GM23338 (cell line): ENCODE results near the gene P2RX4. TPM values are rescaled to one million over a fixed set of nuclear protein-coding genes. Genes with fewer than 3 reads are reported as not detected.
"Not testable (repeated sequence)": the region's sequence is repeated elsewhere in the genome, so short reads cannot be mapped to it uniquely, and the experiment has no call there.

ENCODE experiments used
- ATAC-seq: fragments of 200-7000 bp; cut with Tn5 transposase; 3 replicates; pipeline ENCODE4 v1.9.1; 2020
- DNase-seq: peaks from one replicate; pipeline ENCODE4 v3.0.0-alpha.2; 2015; ENCODE audit warnings: low spot score
- H2AFZ ChIP-seq: fragments of 200-600 bp; sonication (generic); 2 replicates; pipeline ENCODE4 v1.8.0; 2016; ENCODE audit warnings: antibody characterized with exemption, mild to moderate bottlenecking, moderate library complexity
- H3F3A ChIP-seq: fragments of 200-600 bp; sonication (generic); replicated peaks from 2 replicates; pipeline ENCODE4 v1.8.0; 2017; ENCODE audit warnings: antibody characterized with exemption, mixed run types, low read depth
- H3K27ac ChIP-seq: fragments of 200-600 bp; sonication (generic); 2 replicates; pipeline ENCODE4 v1.6.1; 2016; ENCODE audit warnings: low read depth
- H3K27me3 ChIP-seq: fragments of 200-600 bp; sonication (generic); 2 replicates; pipeline ENCODE4 v1.8.0; 2016; ENCODE audit warnings: mild to moderate bottlenecking, mixed run types, moderate library complexity; ENCODE audit not compliant: insufficient read depth
- H3K36me3 ChIP-seq: fragments of 200-600 bp; sonication (generic); 2 replicates; pipeline ENCODE4 v1.8.0; 2016; ENCODE audit warnings: mild to moderate bottlenecking; ENCODE audit not compliant: insufficient read depth
- H3K4me1 ChIP-seq: fragments of 200-600 bp; sonication (generic); 2 replicates; pipeline ENCODE4 v1.8.0; 2016; ENCODE audit warnings: mild to moderate bottlenecking, moderate library complexity; ENCODE audit not compliant: insufficient read depth
- H3K4me2 ChIP-seq: fragments of 200-600 bp; sonication (generic); 2 replicates; pipeline ENCODE4 v1.7.1; 2017; ENCODE audit warnings: mixed run types
- H3K4me3 ChIP-seq: fragments of 200-600 bp; sonication (generic); 2 replicates; pipeline ENCODE4 v1.6.1; 2016; ENCODE audit warnings: mixed run types
- H3K79me2 ChIP-seq: fragments of 200-600 bp; sonication (generic); replicated peaks from 2 replicates; pipeline ENCODE4 v1.8.0; 2017; ENCODE audit warnings: mild to moderate bottlenecking; ENCODE audit not compliant: insufficient read depth
- H3K9me2 ChIP-seq: fragments of 200-600 bp; sonication (generic); 2 replicates; pipeline ENCODE4 v1.8.0; 2017; ENCODE audit not compliant: insufficient read depth
- H4K20me1 ChIP-seq: fragments of 200-600 bp; sonication (generic); replicated peaks from 2 replicates; pipeline ENCODE4 v1.8.0; 2017; ENCODE audit warnings: mild to moderate bottlenecking; ENCODE audit not compliant: insufficient read depth
- H3K27ac Mint-ChIP-seq: 2 replicates; pipeline ENCODE4 v1.8.0; 2020; ENCODE audit warnings: inconsistent platforms, mild to moderate bottlenecking, moderate library complexity, mixed read lengths
- H3K27me3 Mint-ChIP-seq: 3 replicates; pipeline ENCODE4 v1.8.0; 2022; ENCODE audit warnings: low read depth, mild to moderate bottlenecking, moderate library complexity, mixed read lengths, inconsistent platforms; ENCODE audit not compliant: insufficient read depth, poor library complexity
- H3K36me3 Mint-ChIP-seq: 3 replicates; pipeline ENCODE4 v1.8.0; 2021; ENCODE audit warnings: low read depth, mild to moderate bottlenecking, inconsistent platforms, moderate library complexity, mixed read lengths
- H3K4me1 Mint-ChIP-seq: 3 replicates; pipeline ENCODE4 v1.8.0; 2020; ENCODE audit warnings: mild to moderate bottlenecking, inconsistent platforms, mixed read lengths
- H3K4me3 Mint-ChIP-seq: 3 replicates; pipeline ENCODE4 v1.8.0; 2021; ENCODE audit warnings: moderate library complexity, mild to moderate bottlenecking, inconsistent platforms, mixed read lengths
- H3K9me3 Mint-ChIP-seq: 3 replicates; pipeline ENCODE4 v1.8.0; 2020; ENCODE audit warnings: moderate library complexity, mild to moderate bottlenecking, inconsistent platforms, mixed read lengths
- CTCF ChIP-seq, 2 experiments: fragments of 200-600 bp in 1 of 2; sonication (generic) in 1 of 2; conservative IDR thresholded peaks; 2 replicates each; pipeline versions ENCODE4 v1.5.1 to v1.6.1; 2016 to 2017; ENCODE audit warnings: antibody characterized with exemption in 2 of 2, low read depth in 2 of 2, mild to moderate bottlenecking in 2 of 2, moderate library complexity in 1 of 2
- ETS1 ChIP-seq: IDR thresholded peaks from 2 replicates; pipeline ENCODE4 v1.6.1; 2016; ENCODE audit warnings: antibody characterized with exemption
- EZH2 ChIP-seq: fragments of 200-600 bp; sonication (generic); IDR thresholded peaks from one replicate; pipeline ENCODE4 v1.8.0; 2017; ENCODE audit warnings: antibody characterized with exemption, mild to moderate bottlenecking, low read depth; ENCODE audit not compliant: unreplicated experiment
- EZH2phosphoT487 ChIP-seq: fragments of 200-600 bp; sonication (generic); IDR thresholded peaks from one replicate; pipeline ENCODE4 v1.8.1; 2018; ENCODE audit warnings: antibody characterized with exemption; ENCODE audit not compliant: unreplicated experiment
- JUNB ChIP-seq: IDR thresholded peaks from one replicate; pipeline ENCODE4 v1.6.1; 2016; ENCODE audit warnings: antibody characterized with exemption; ENCODE audit not compliant: unreplicated experiment
- POLR2AphosphoS5 ChIP-seq: IDR thresholded peaks from 2 replicates; pipeline ENCODE4 v1.6.1; 2016; ENCODE audit warnings: antibody characterized with exemption, low read depth
- STAT1 ChIP-seq: IDR thresholded peaks from one replicate; pipeline ENCODE4 v1.6.1; 2016; ENCODE audit warnings: antibody characterized with exemption; ENCODE audit not compliant: unreplicated experiment
- ZNF114 ChIP-seq: fragments of 250-450 bp; sonication (Bioruptor Pico); IDR thresholded peaks from 2 replicates; pipeline ENCODE4 v1.5.0; 2020; ENCODE audit warnings: mild to moderate bottlenecking, moderate library complexity
- ZNF462 ChIP-seq: fragments of 250-450 bp; sonication (Bioruptor Pico); IDR thresholded peaks from 2 replicates; pipeline ENCODE4 v1.5.0; 2020; ENCODE audit warnings: mild to moderate bottlenecking, moderate library complexity
- polyA plus RNA-seq: library from polyadenylated mRNA; unstranded; fragments of >200 nt; fragmentation: Nextera tagmentation; extraction: Ambion mirVana; gene quantifications from 2 replicates; pipeline ENCODE4 v1.2.1, GENCODE V29; 2016
- total RNA-seq: library from RNA; depleted of rRNA; stranded (reverse); fragments of >200 nt; shearing (Covaris generic); gene quantifications from 2 replicates; pipeline ENCODE4 v1.2.3, GENCODE V29; 2014

P2RX4 gene
- total and polyA plus RNA-seq, 2 experiments from 2014 or later: 5.6 to 18.9 TPM

- no peak for TF ChIP-seq ETS1
- no peak for TF ChIP-seq POLR2AphosphoS5
- no peak for TF ChIP-seq STAT1
- TF ChIP-seq JUNB: no peak
- TF ChIP-seq CTCF (conservative IDR thresholded peaks at IDR 0.05; ENCODE audit: low read depth in 2 of 2): no peak
These were observed 43.9 kb downstream of the P2RX4 start (continued) for GRCh38 chr12:121253638-121254335.

- H2AFZ ChIP-seq: no peak overlapping the region
- no peak overlapping the region for H3K4me2 ChIP-seq
- Mint-ChIP-seq H3K4me1 (no peaks in the 10 kb centered on the region), H3K27ac (no peak overlapping the region), H3K9me3 (no peaks in the 10 kb centered on the region), H3K36me3 (peaks cover 68% of the 10 kb centered on the region), H3K4me3 (no peak overlapping the region), H3K27me3 (peaks cover 6% of the 10 kb centered on the region)
- TF ChIP-seq ZNF462 (CRISPR knock-in tag) (no peak), ZNF114 (CRISPR knock-in tag) (no peak), STAT1 (no peak), EZH2 (no peak), EZH2phosphoT487 (no peak), JUNB (no peak), POLR2AphosphoS5 (no peak)
- DNase-seq (no peak), ATAC-seq (no peak)
- H3K27me3 ChIP-seq: no peaks in the 10 kb centered on the region
- H4K20me1 ChIP-seq: 0 out of 2 replicates have a peak, but pooled peaks cover 3% of the 10 kb centered on the region
- no peaks in the 10 kb centered on the region for H3F3A ChIP-seq
- no peak overlapping the region for H3K27ac ChIP-seq
- H3K36me3 ChIP-seq: no peaks in the 10 kb centered on the region; the same call in 1 of the 2 replicates
- H3K79me2 ChIP-seq: no peaks in the 10 kb centered on the region
- H3K4me1 ChIP-seq: no peaks in the 10 kb centered on the region
- H3K4me3 ChIP-seq: no peak overlapping the region
- no peaks in the 10 kb centered on the region for H3K9me2 ChIP-seq
These were observed 45.5 kb downstream of the P2RX4 start for GRCh38 chr12:121255433-121255832.

GRCh38 chr12:121257704-121258449, 47.9 kb downstream of the P2RX4 start:
- not testable (repeated sequence) for H3K27ac ChIP-seq, H3K9me2 ChIP-seq, H3F3A ChIP-seq, ATAC-seq, H3K27me3 Mint-ChIP-seq, H3K4me3 ChIP-seq, H3K4me1 Mint-ChIP-seq, H3K4me3 Mint-ChIP-seq, H3K36me3 ChIP-seq, H4K20me1 ChIP-seq, H3K27ac Mint-ChIP-seq, DNase-seq, H3K27me3 ChIP-seq, H2AFZ ChIP-seq, H3K4me2 ChIP-seq, H3K79me2 ChIP-seq, H3K4me1 ChIP-seq, H3K9me3 Mint-ChIP-seq
- H3K36me3 Mint-ChIP-seq: peaks cover 58% of the 10 kb centered on the region
